Psoas muscle (tissue), 8 donors: ENCODE results near the gene MYL5. TPM values are rescaled to one million over a fixed set of nuclear protein-coding genes. Genes with fewer than 3 reads are reported as not detected.
"Not testable (repeated sequence)": the region's sequence is repeated elsewhere in the genome, so short reads cannot be mapped to it uniquely, and the experiment has no call there.

Source experiments
- ATAC-seq, 4 donors: fragments of 200-7000 bp; cut with Tn5 transposase; one replicate each; pipeline ENCODE4 v1.9.1; 2020; ENCODE audit warnings: moderate library complexity in 3 of 4, mild to moderate bottlenecking in 2 of 4
- DNase-seq, 2 donors: peaks; one replicate each; pipeline ENCODE4 v3.0.0-alpha.2; 2020
- H3K27ac ChIP-seq: fragments of 200-600 bp; one replicate; pipeline ENCODE4 v1.8.0; 2022
- H3K27me3 ChIP-seq, 3 donors: fragments of 200-600 bp in 1 of 3; one replicate each; pipeline versions ENCODE4 v1.6.1 to v1.8.0; 2013 to 2022; ENCODE audit warnings: low read length in 2 of 3, mild to moderate bottlenecking in 2 of 3, moderate library complexity in 1 of 3; ENCODE audit not compliant: insufficient read depth in 3 of 3
- H3K36me3 ChIP-seq, 2 donors: fragments of 200-600 bp in 1 of 2; one replicate each; pipeline versions ENCODE4 v1.6.1 to v1.8.0; 2013 to 2022; ENCODE audit warnings: low read depth in 1 of 2, mild to moderate bottlenecking in 1 of 2, moderate library complexity in 1 of 2; ENCODE audit not compliant: insufficient read depth in 1 of 2
- H3K4me1 ChIP-seq: fragments of 200-600 bp; one replicate; pipeline ENCODE4 v1.8.0; 2022
- H3K4me3 ChIP-seq: fragments of 200-600 bp; one replicate; pipeline ENCODE4 v1.8.0; 2022; ENCODE audit warnings: mild to moderate bottlenecking
- H3K9me3 ChIP-seq: fragments of 200-600 bp; one replicate; pipeline ENCODE4 v1.8.0; 2022
- CTCF ChIP-seq: fragments of 200-600 bp; IDR thresholded peaks from one replicate; pipeline ENCODE4 v1.8.0; 2022; ENCODE audit warnings: antibody characterized with exemption
- WGBS, 3 donors: extraction: QIAGEN DNeasy Blood & Tissue Kit; methylation state at CpG; one replicate each; pipeline versions ENCODE4 v1.1.6 to v1.1.7; 2013; 5-methylcytosine and 5-hydroxymethylcytosine counted together
- intact Hi-C, 2 donors: fragments of 100-400 bp; cut with DNase I; formaldehyde crosslinking; loops; one replicate each; pipeline versions ENCODE4 v1.11.0 to v1.14.2; 2022
- polyA plus RNA-seq, 3 donors: library from polyadenylated mRNA; stranded (reverse); fragments of 200-250 nt; gene quantifications; one replicate each; pipeline ENCODE4 v1.2.3, GENCODE V29; 2013
- total RNA-seq, 4 donors: library from RNA; stranded (reverse); fragmentation: NEBNext Ultra II Directional in 2 of 4; extraction: Animal tissue kit (Norgen Biotek cat#: 25700) in 2 of 4; gene quantifications; one replicate each; pipeline versions ENCODE4 v1.2.1 to v1.2.4, GENCODE V29; 2021 to 2023
- donor health status: healthy with polysubstance abuse.
- donor health status: DM: no; HTN: no; CAD: no; lungs with moderate emphysema.
- donor health status: Bipolar disorder and iron deficiency.
- donor health status: healthy.
- donor health status: DM: yes; HTN: yes; CAD: no.
- donor health status: DM: no; HTN: no; CAD: no.
- donor health status: DM: no; HTN: no; CAD: no.
- donor health status: DM: yes; HTN: yes; CAD: no.

Gene MYL5
- total and polyA plus RNA-seq, 7 donors = 2.0 to 11.2 (median 5.4) TPM

- WGBS, 3 donors = 92 to 100% (median 98%) methylated on average over 1 of the region's 1 CpG
- H3K27me3 ChIP-seq = no peaks in the 10 kb centered on the region
- TF ChIP-seq CTCF = no peak
- H3K36me3 ChIP-seq = no peaks in the 10 kb centered on the region
- DNase-seq (no peak), ATAC-seq (no peak)
- H3K9me3 ChIP-seq = no peaks in the 10 kb centered on the region
- intact Hi-C loops = no loop called here
- H3K4me3 ChIP-seq = peak overlapping the region; percentile 92
- peaks cover 12% of the 10 kb centered on the region for H3K4me1 ChIP-seq
- H3K27ac ChIP-seq = no peak overlapping the region
Observed at GRCh38 chr4:704971-705277, 30.6 kb downstream of the MYL5 start.

- Histone ChIP-seq H3K9me3 (no peaks in the 10 kb centered on the region), H3K36me3 (peaks cover 0 to 4% of the 10 kb centered on the region in 2 donors), H3K27ac (peak within 1 kb of the TSS; percentile 90), H3K27me3 (no peaks in the 10 kb centered on the region), H3K4me3 (peak within 1 kb of the TSS; percentile 92), H3K4me1 (peaks cover 12% of the 10 kb centered on the region)
- ATAC-seq = peak; percentile 98 to 99 (median 98)
- intact Hi-C loops = no loop called here
- 2 to 3% (median 2%) methylated on average over 53 to 82 of the region's 82 CpGs for WGBS, 3 donors
- no peak for TF ChIP-seq CTCF
- DNase-seq = peak; percentile 97 to 99
Observed at GRCh38 chr4:705278-706082, 31.1 kb downstream of the MYL5 start, which contains the start of gene PCGF3. PCGF3 (plus strand) TSS chr4:705832; CDS start chr4:733681, 27,849 bp downstream.

- ATAC-seq, DNase-seq, H3K36me3 ChIP-seq, H3K9me3 ChIP-seq, H3K27me3 ChIP-seq, intact Hi-C loops: not testable (repeated sequence)
- peaks cover 12% of the 10 kb centered on the region for H3K4me1 ChIP-seq
- peak overlapping the region; percentile 90 for H3K27ac ChIP-seq
- H3K4me3 ChIP-seq = peak overlapping the region; percentile 92
- WGBS, 3 donors = 1 to 3% (median 2%) methylated on average over 14 to 21 of the region's 21 CpGs
Observed at GRCh38 chr4:706083-706633, 31.8 kb downstream of the MYL5 start.

- no peak overlapping the region for H3K27ac ChIP-seq
- H3K4me3 ChIP-seq = peak overlapping the region; percentile 58
- peaks cover 0 to 4% of the 10 kb centered on the region in 2 donors for H3K36me3 ChIP-seq
- intact Hi-C loops = no loop called here
- ATAC-seq (no peak), DNase-seq (no peak)
- TF ChIP-seq CTCF = no peak
- no peaks in the 10 kb centered on the region for H3K9me3 ChIP-seq
- WGBS, 3 donors = 45 to 53% (median 49%) methylated on average over 14 to 21 of the region's 21 CpGs
- H3K27me3 ChIP-seq = no peaks in the 10 kb centered on the region
- H3K4me1 ChIP-seq = peaks cover 12% of the 10 kb centered on the region
Observed at GRCh38 chr4:706834-707598, 32.7 kb downstream of the MYL5 start.
